HCT116 (cell line): ENCODE measurements around the gene ZCCHC10. TPM values are rescaled to one million over a fixed set of nuclear protein-coding genes. Genes with fewer than 3 reads are reported as not detected.

Source experiments
- ATAC-seq: fragments of 200-7000 bp; cut with Tn5 transposase; 2 replicates; pipeline ENCODE4 v1.9.1; 2020; ENCODE audit warnings: mild to moderate bottlenecking, moderate library complexity
- BruUV-seq: library from RNA; stranded (reverse); fragments of 400-500 nt; replicated peaks from 2 replicates; lab custom pipeline; 2021; lab: Mats Ljungman, UMichigan
- CTCF ChIA-PET: fragments of 300-600 bp; sonication (Branson Sonifier 250); formaldehyde crosslinking; loops from one replicate; lab custom pipeline; 2021; ENCODE audit warnings: antibody characterized with exemption; lab: Charles Lee
- POLR2A ChIA-PET: fragments of 300-600, 350-600 bp; sonication (Branson Sonifier 250); formaldehyde crosslinking; loops from one replicate; lab custom pipeline; 2021; ENCODE audit warnings: antibody characterized with exemption; lab: Charles Lee
- RAD21 ChIA-PET, 2 experiments: fragments of 300-600 bp; sonication (Branson Sonifier 250); formaldehyde crosslinking; loops; one replicate each; lab custom pipeline; 2023; ENCODE audit warnings: low total read pairs in 2 of 2; ENCODE audit not compliant: uncharacterized antibody in 2 of 2, unreplicated experiment in 2 of 2, low non-redundant PET in 1 of 2; lab: Charles Lee
- DNase-seq: peaks from one replicate; pipeline ENCODE4 v3.0.0-alpha.2; 2010; ENCODE audit warnings: low read depth, low spot score
- H2AFZ ChIP-seq: fragments of 200-600 bp; shearing (Covaris generic), sonication (generic); 2 replicates; pipeline ENCODE4 v1.6.1; 2017; ENCODE audit warnings: low read depth, mixed run types, mixed read lengths, antibody characterized with exemption, low read length; ENCODE audit not compliant: poor library complexity, severe bottlenecking
- H3K27ac ChIP-seq: 2 replicates; pipeline ENCODE4 v1.5.1; 2012; ENCODE audit warnings: low read depth, low read length
- H3K27me3 ChIP-seq: fragments of 200-600 bp; sonication (generic); 2 replicates; pipeline ENCODE4 v1.6.1; 2016; ENCODE audit warnings: mixed run types, low read length, mixed read lengths; ENCODE audit not compliant: insufficient read depth
- H3K36me3 ChIP-seq, 2 experiments: fragments of 200-500 bp in 1 of 2; fragments of 200-600 bp in 1 of 2; sonication (Bioruptor generic) in 1 of 2; sonication (generic) in 1 of 2; 2 replicates each; pipeline versions ENCODE4 v1.5.1 to v1.6.1; 2014 to 2016; ENCODE audit warnings: low read length in 2 of 2, inconsistent platforms in 1 of 2, mixed read lengths in 1 of 2, mixed run types in 1 of 2; ENCODE audit not compliant: insufficient read depth in 2 of 2, control insufficient read depth in 1 of 2
- H3K4me1 ChIP-seq, 2 experiments: fragments of 200-600 bp in 1 of 2; sonication (generic) in 1 of 2; 2 replicates each; pipeline versions ENCODE4 v1.5.1 to v1.6.1; 2012 to 2017; ENCODE audit warnings: low read length in 2 of 2, inconsistent platforms in 1 of 2, mild to moderate bottlenecking in 1 of 2, mixed read lengths in 1 of 2, mixed run types in 1 of 2, moderate library complexity in 1 of 2; ENCODE audit not compliant: insufficient read depth in 2 of 2, control insufficient read depth in 1 of 2
- H3K4me2 ChIP-seq: fragments of 200-600 bp; sonication (generic); 2 replicates; pipeline ENCODE4 v1.6.1; 2017; ENCODE audit warnings: mixed run types, low read length, mixed read lengths
- H3K4me3 ChIP-seq, 2 experiments: fragments of 200-600 bp in 1 of 2; sonication (generic) in 1 of 2; replicated peaks in 1 of 2; 2 replicates each; pipeline ENCODE4 v1.5.1; 2011 to 2016; ENCODE audit warnings: low read length in 2 of 2, control low read depth in 1 of 2, low read depth in 1 of 2, mild to moderate bottlenecking in 1 of 2, mixed read lengths in 1 of 2, mixed run types in 1 of 2
- H3K79me2 ChIP-seq: fragments of 200-600 bp; sonication (generic); 2 replicates; pipeline ENCODE4 v1.6.1; 2017; ENCODE audit warnings: mild to moderate bottlenecking, mixed run types, low read length, moderate library complexity, mixed read lengths; ENCODE audit not compliant: insufficient read depth
- H3K9ac ChIP-seq: fragments of 200-600 bp; sonication (generic); 2 replicates; pipeline ENCODE4 v1.6.1; 2016; ENCODE audit warnings: low read length, mixed read lengths
- H3K9me2 ChIP-seq: fragments of 200-600 bp; sonication (generic), shearing (Covaris generic); 2 replicates; pipeline ENCODE4 v1.6.1; 2017; ENCODE audit warnings: mixed run types, mild to moderate bottlenecking, moderate library complexity; ENCODE audit not compliant: insufficient read depth
- H3K9me3 ChIP-seq, 2 experiments: fragments of 200-500 bp in 1 of 2; fragments of 200-600 bp in 1 of 2; sonication (Bioruptor generic) in 1 of 2; sonication (generic) in 1 of 2; 2 replicates each; pipeline ENCODE4 v1.6.1; 2014 to 2017; ENCODE audit warnings: low read length in 2 of 2, mixed read lengths in 2 of 2, inconsistent platforms in 1 of 2, low read depth in 1 of 2, mild to moderate bottlenecking in 1 of 2, mixed run types in 1 of 2, moderate library complexity in 1 of 2; ENCODE audit not compliant: control insufficient read depth in 1 of 2, insufficient read depth in 1 of 2
- H4K20me1 ChIP-seq: fragments of 200-600 bp; sonication (generic), shearing (Covaris generic); 2 replicates; pipeline ENCODE4 v1.6.1; 2017; ENCODE audit warnings: mixed run types, mild to moderate bottlenecking, moderate library complexity; ENCODE audit not compliant: insufficient read depth
- CBX3 ChIP-seq: IDR thresholded peaks from 2 replicates; pipeline ENCODE4 v1.6.1; 2012; ENCODE audit warnings: low read depth
- CEBPB ChIP-seq: IDR thresholded peaks from 2 replicates; pipeline ENCODE4 v1.6.1; 2012; ENCODE audit warnings: low read depth
- EGR1 ChIP-seq: IDR thresholded peaks from 2 replicates; pipeline ENCODE4 v1.6.1; 2012; ENCODE audit warnings: low read depth
- ELF1 ChIP-seq: IDR thresholded peaks from 2 replicates; pipeline ENCODE4 v1.6.1; 2012; ENCODE audit warnings: low read depth, borderline replicate concordance
- EZH2 ChIP-seq: fragments of 200-600 bp; sonication (generic); IDR thresholded peaks from 2 replicates; pipeline ENCODE4 v1.6.1; 2017; ENCODE audit warnings: antibody characterized with exemption, mixed run types
- EZH2phosphoT487 ChIP-seq: fragments of 200-600 bp; IDR thresholded peaks from 2 replicates; pipeline ENCODE4 v1.6.1; 2018; ENCODE audit warnings: antibody characterized with exemption, borderline replicate concordance
- FOSL1 ChIP-seq: IDR thresholded peaks from 2 replicates; pipeline ENCODE4 v1.6.1; 2012; ENCODE audit warnings: low read depth
- JUND ChIP-seq: IDR thresholded peaks from 2 replicates; pipeline ENCODE4 v1.6.1; 2012
- POLR2A ChIP-seq: IDR thresholded peaks from 2 replicates; pipeline ENCODE4 v1.7.0; 2011; ENCODE audit warnings: borderline replicate concordance; ENCODE audit not compliant: insufficient read depth, insufficient read length; ENCODE audit errors: extremely low read depth
- POLR2AphosphoS5 ChIP-seq: IDR thresholded peaks from 2 replicates; pipeline ENCODE4 v1.6.1; 2011; ENCODE audit warnings: mild to moderate bottlenecking, low read depth, low read length, moderate library complexity
- RAD21 ChIP-seq: IDR thresholded peaks from 2 replicates; pipeline ENCODE4 v1.6.1; 2012; ENCODE audit warnings: low read depth, mild to moderate bottlenecking
- TCF7L2 ChIP-seq: IDR thresholded peaks from 2 replicates; pipeline ENCODE4 v1.7.0; 2011; ENCODE audit warnings: borderline replicate concordance, inconsistent platforms; ENCODE audit not compliant: insufficient read depth, insufficient read length; ENCODE audit errors: extremely low read depth
- YY1 ChIP-seq: IDR thresholded peaks from 2 replicates; pipeline ENCODE4 v1.6.1; 2011; ENCODE audit warnings: low read length, low read depth, moderate library complexity, mild to moderate bottlenecking; ENCODE audit not compliant: insufficient replicate concordance; ENCODE audit errors: extremely low read depth
- ZFX ChIP-seq: fragments of 450-650 bp; IDR thresholded peaks from 2 replicates; pipeline ENCODE4 v1.6.1; 2017
- ZNF274 ChIP-seq: fragments of 200-500 bp; sonication (Bioruptor generic); IDR thresholded peaks from 2 replicates; pipeline ENCODE4 v1.6.1; 2014; ENCODE audit warnings: mild to moderate bottlenecking, low read depth, low read length, inconsistent platforms
- intact Hi-C: fragments of 100-400 bp; cut with micrococcal nuclease; formaldehyde crosslinking; loops from 2 replicates; pipeline ENCODE4 v1.10.0; 2022
- total RNA-seq: library from RNA; stranded (reverse); gene quantifications from one replicate; pipeline ENCODE4 v1.2.1, GENCODE V29; 2021; ENCODE audit not compliant: unreplicated experiment
- TF ChIP-seq, protein P1 (sequence below): IDR thresholded peaks from 2 replicates; pipeline ENCODE4 v1.6.1; 2011; ENCODE audit warnings: mild to moderate bottlenecking, low read length, moderate library complexity; ENCODE audit not compliant: insufficient replicate concordance; ENCODE audit errors: extremely low read depth
- TF ChIP-seq, protein P2 (sequence below): IDR thresholded peaks from 2 replicates; pipeline ENCODE4 v1.6.1; 2012
- TF ChIP-seq, protein P3 (sequence below): IDR thresholded peaks from 2 replicates; pipeline ENCODE4 v1.6.1; 2012

ZCCHC10 gene
- total RNA-seq, 1 experiment from 2014 or later: 19.2 TPM

DNA sequence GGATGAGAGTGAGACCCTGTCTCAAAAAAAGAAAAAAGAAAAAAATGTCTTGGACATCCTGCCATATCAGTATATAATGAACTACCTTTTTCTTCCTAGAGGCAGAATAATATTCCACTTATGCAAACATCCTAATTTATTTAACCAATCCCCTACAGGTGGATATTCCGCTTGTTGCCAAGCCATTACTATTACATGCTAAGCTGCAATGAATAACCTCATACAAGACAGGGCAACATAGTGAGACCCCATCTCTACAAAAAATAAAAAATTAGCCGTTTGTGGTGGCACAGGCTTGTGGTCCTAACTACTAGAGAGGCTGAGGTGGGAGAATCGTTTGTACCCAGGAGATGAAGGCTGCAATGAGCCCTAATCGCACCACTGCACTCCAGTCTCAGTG is 61.2 kb downstream of the ZCCHC10 start (continued):
- no peak for TF ChIP-seq RAD21
- no peak for TF ChIP-seq EGR1
- TF ChIP-seq JUND: no peak
- TF ChIP-seq EZH2: no peak
- no peak for TF ChIP-seq EZH2phosphoT487
- TF ChIP-seq CBX3: no peak
- TF ChIP-seq, protein P1, sequence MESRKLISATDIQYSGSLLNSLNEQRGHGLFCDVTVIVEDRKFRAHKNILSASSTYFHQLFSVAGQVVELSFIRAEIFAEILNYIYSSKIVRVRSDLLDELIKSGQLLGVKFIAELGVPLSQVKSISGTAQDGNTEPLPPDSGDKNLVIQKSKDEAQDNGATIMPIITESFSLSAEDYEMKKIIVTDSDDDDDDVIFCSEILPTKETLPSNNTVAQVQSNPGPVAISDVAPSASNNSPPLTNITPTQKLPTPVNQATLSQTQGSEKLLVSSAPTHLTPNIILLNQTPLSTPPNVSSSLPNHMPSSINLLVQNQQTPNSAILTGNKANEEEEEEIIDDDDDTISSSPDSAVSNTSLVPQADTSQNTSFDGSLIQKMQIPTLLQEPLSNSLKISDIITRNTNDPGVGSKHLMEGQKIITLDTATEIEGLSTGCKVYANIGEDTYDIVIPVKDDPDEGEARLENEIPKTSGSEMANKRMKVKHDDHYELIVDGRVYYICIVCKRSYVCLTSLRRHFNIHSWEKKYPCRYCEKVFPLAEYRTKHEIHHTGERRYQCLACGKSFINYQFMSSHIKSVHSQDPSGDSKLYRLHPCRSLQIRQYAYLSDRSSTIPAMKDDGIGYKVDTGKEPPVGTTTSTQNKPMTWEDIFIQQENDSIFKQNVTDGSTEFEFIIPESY: no peak
- TF ChIP-seq, protein P2, sequence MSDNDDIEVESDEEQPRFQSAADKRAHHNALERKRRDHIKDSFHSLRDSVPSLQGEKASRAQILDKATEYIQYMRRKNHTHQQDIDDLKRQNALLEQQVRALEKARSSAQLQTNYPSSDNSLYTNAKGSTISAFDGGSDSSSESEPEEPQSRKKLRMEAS: no peak
- no peak for TF ChIP-seq FOSL1
- TF ChIP-seq ELF1: no peak
- TF ChIP-seq, all 23 proteins: peak for 0

DNA sequence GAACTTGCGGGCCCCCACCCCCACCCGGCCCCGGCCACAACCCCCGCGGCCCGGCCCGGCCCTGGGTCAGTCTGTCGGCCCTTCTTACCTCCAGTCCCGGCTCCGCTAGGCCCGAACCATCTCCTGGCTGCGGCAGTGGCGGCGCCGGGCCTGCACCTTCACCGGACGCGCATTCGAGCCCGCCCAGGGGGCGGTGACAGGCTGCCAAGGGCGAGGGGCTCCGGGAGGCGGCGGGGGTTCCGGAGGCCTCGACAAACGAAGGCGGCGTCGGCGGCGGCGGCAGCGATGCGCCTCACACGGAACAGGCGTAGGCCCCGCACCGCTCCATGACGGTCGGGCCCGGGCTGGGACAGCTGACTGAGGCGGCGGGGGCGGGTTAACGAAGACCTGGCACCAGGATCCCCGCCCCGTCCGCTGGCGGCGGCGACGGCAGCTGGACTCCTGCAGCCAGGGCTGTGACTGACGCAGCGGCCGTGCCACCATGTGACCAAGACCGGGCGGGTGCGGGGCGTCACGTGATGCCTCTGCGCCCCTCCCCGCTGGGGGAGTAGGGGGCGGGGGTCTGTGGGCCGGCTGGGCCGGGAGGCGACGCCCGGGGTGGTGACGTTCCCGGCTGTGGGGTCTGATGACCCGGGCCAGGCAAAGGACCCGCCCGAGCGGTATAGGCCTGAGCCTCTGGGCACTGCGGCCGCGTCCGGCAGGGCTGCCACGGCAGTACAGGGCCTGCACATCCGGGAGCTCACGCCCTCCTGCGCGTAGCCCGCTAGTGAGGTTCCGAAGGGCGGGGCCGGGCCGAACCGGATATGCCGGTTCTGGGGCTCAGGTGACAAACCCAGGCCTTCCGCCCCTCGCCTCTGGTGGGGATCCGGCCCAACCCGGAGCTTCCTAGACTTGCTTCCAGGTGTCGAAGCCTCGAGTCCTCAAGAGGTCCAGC is 62.9 kb downstream of the ZCCHC10 start, which contains the start of gene AFF4:
TSS of gene AFF4 (minus strand) at position 464 of the 934 bp plus-strand sequence. CDS start 26,445 bp downstream, outside the sequence.
- Histone ChIP-seq H3K36me3 (peaks cover 0 to 6% of the 10 kb centered on the region in 2 experiments; a peak in 1 of 4 replicates), H3K27ac (peak within 1 kb of the TSS; percentile 85), H3K4me3 (peak within 1 kb of the TSS; percentile 64 to 67), H3K9ac (peak within 1 kb of the TSS; percentile 75), H2AFZ (no peak within 1 kb of the TSS), H3K9me2 (no peaks in the 10 kb centered on the region), H3K9me3 (no peaks in the 10 kb centered on the region), H4K20me1 (no peaks in the 10 kb centered on the region; the same call in 1 of the 2 replicates), H3K4me2 (peak within 1 kb of the TSS; percentile 90), H3K27me3 (no peaks in the 10 kb centered on the region), H3K79me2 (peaks cover 49% of the 10 kb centered on the region), H3K4me1 (peaks cover 10 to 25% of the 10 kb centered on the region in 2 experiments)
- peak; percentile 82 for DNase-seq
- peak; percentile 93 for ATAC-seq
- no TSS peak for BruUV-seq
- intact Hi-C loops: loop anchor here (5.0 kb wide), 1 partner anchor 89 kb away; the partner anchor contains the start of gene HSPA4
- ChIA-PET POLR2A (interaction anchor here (0.6 to 1.9 kb wide), 4 partner anchors 9 to 67 kb away, joined by 3 to 7 read pairs (median 5); no protein-coding TSS in a partner anchor), CTCF (interaction anchor here (0.6 kb wide), 1 partner anchor 31 kb away, joined by 3 read pairs; no protein-coding TSS in a partner anchor), RAD21 (no interaction called here)
- TF ChIP-seq POLR2AphosphoS5 (peak; percentile 96), TCF7L2 (no peak), EZH2 (no peak), RAD21 (no peak), CBX3 (peak; percentile 69), FOSL1 (no peak), CEBPB (no peak), ZNF274 (no peak), JUND (peak; percentile 52; the same call in 1 of the 2 replicates), YY1 (no peak), ELF1 (no peak), POLR2A (peak; percentile 78), ZFX (peak; percentile 97)
- TF ChIP-seq, protein P1: peak; percentile 74
- TF ChIP-seq, protein P3, sequence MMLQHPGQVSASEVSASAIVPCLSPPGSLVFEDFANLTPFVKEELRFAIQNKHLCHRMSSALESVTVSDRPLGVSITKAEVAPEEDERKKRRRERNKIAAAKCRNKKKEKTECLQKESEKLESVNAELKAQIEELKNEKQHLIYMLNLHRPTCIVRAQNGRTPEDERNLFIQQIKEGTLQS: no peak
